Retinal pigment epithelial cell (primary cell): Measurements from ENCODE around the gene TC2N.
"Not testable (repeated sequence)": the region's sequence is repeated elsewhere in the genome, so short reads cannot be mapped to it uniquely, and the experiment has no call there.

ENCODE experiments used
- DNase-seq: peaks from one replicate; pipeline ENCODE4 v3.0.0-alpha.2; 2010; ENCODE audit warnings: low read depth
- H3K4me3 ChIP-seq: 2 replicates; pipeline ENCODE4 v1.5.1; 2011; ENCODE audit warnings: mild to moderate bottlenecking, low read length, control low read depth, moderate library complexity
- TF ChIP-seq, protein P1 (sequence below): conservative IDR thresholded peaks from 2 replicates; pipeline ENCODE4 v1.5.1; 2011; ENCODE audit warnings: low read depth, low read length, control low read depth, inconsistent platforms

The TC2N gene

DNA sequence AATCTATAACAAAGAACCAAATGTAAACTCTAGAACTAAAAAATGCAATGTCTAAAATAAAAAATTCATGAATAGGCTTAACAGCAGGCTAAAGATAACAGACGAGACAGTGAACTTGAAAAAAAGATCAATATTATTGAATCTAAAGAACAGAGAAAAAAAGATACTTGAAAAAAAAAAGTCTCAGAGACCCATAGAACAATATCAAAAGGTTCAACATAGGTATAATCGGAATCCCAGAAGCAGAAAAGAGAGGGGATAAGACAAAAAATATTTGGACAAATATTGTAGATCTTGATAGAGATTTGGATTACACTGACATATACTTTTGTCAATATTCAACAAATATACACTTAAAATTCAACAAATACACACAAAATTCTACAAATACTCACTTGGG is 56.6 kb downstream of the TC2N start:
- DNase-seq, result no peak
- TF ChIP-seq, protein P1, sequence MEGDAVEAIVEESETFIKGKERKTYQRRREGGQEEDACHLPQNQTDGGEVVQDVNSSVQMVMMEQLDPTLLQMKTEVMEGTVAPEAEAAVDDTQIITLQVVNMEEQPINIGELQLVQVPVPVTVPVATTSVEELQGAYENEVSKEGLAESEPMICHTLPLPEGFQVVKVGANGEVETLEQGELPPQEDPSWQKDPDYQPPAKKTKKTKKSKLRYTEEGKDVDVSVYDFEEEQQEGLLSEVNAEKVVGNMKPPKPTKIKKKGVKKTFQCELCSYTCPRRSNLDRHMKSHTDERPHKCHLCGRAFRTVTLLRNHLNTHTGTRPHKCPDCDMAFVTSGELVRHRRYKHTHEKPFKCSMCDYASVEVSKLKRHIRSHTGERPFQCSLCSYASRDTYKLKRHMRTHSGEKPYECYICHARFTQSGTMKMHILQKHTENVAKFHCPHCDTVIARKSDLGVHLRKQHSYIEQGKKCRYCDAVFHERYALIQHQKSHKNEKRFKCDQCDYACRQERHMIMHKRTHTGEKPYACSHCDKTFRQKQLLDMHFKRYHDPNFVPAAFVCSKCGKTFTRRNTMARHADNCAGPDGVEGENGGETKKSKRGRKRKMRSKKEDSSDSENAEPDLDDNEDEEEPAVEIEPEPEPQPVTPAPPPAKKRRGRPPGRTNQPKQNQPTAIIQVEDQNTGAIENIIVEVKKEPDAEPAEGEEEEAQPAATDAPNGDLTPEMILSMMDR, result no peak
- H3K4me3 ChIP-seq, result no peak overlapping the region

DNA sequence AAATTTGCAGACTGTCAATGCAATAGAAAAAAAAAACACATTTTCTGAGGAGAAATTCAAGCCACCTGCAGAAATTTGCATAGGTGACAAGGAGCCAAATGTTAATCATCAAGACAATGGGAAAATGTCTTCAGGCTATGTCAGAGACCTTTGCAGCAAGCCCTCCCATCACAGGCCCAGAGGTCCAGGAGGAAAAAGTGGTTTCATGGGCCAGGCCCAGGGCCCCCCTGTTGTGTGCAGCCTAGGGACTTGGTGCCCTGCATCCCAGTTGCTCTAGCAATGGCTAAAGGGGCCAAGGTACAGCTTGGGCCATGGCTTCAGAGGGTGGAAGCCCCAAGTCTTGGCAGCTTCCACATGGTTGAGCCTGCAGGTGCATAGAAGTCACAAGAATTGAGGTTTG is 60.6 kb downstream of the TC2N start:
- DNase-seq, result no peak
- H3K4me3 ChIP-seq, result no peak overlapping the region
- TF ChIP-seq, protein P1, result no peak

DNA sequence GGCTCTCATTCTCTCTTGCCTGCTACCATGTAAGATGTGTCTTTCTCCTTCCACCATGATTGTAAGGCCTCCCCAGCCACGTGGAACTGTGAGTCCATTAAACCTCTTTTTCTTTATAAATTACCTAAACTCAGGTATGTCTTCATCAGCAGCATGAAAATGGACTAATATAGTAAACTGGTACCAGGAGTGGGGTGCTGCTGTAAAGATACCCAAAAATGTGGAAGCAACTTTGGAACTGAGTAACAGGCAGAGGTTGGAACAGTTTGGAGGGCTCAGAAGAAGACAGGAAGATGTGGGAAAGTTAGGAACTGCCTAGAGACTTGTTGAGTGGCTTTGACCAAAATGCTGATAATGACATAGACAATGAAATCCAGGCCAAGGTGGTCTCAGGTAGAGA is 61.2 kb downstream of the TC2N start:
- not testable (repeated sequence) for H3K4me3 ChIP-seq, DNase-seq

DNA sequence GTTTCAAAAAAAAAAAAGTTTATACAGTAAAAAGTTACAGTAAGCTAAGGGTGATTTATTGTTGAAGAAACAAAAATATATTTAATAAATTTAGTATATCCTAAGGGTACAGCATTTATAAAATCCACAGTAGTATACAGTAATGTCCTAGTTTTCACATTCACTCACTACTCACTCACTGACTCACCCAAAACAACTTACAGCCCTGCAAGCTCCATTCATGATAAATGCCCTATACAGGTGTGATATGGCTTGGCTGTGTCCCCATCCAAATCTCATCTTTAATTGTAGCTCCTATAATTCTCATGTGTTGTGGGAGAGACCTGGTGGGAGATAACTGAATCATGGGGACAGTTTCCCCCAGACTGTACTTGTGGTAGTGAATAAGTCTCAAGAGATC is 61.7 kb downstream of the TC2N start:
- no peak for DNase-seq

DNA sequence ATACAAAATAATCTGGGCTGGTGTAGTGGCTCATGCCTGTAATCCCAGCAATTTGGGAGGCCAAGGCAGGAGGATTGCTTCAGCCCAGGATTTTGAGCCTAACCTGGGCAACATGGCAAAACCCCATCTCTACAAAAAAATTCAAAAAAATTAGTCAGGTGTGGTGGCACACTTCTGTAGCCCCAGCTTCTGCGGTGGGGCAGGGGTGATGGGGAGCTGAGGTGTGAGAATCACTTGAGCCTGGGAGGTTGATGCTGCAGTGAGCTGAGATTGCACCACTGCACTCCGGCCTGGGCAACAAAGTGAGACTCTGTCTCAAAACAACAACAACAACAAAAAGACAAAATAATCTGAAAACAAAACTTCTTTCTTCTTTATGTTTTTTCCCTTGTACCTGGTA is 66.0 kb downstream of the TC2N start:
- no peak for DNase-seq
- TF ChIP-seq, protein P1, result no peak
- no peak overlapping the region for H3K4me3 ChIP-seq

More for the DNA sequence above, 61.7 kb downstream of the TC2N start:
- no peak overlapping the region for H3K4me3 ChIP-seq
- TF ChIP-seq, protein P1, result no peak

GRCh38 chr14:91796617-91797347 is 70.6 kb downstream of the TC2N start:
- TF ChIP-seq, protein P1, result no peak
- DNase-seq, result no peak
- no peak overlapping the region for H3K4me3 ChIP-seq

- TF ChIP-seq, protein P1, result no peak
- no peak for DNase-seq
- H3K4me3 ChIP-seq, result no peak overlapping the region
Measured at GRCh38 chr14:91793704-91794103, 73.6 kb downstream of the TC2N start.

- H3K4me3 ChIP-seq, result no peak overlapping the region
- TF ChIP-seq, protein P1, result no peak
- no peak for DNase-seq
Measured at GRCh38 chr14:91786188-91786587, 81.1 kb downstream of the TC2N start.
